GM23338 (cell line): ENCODE data around the gene MAPK4. TPM values are rescaled to one million over a fixed set of nuclear protein-coding genes. Genes with fewer than 3 reads are reported as not detected.

Experiments used
- ATAC-seq: fragments of 200-7000 bp; cut with Tn5 transposase; 3 replicates; pipeline ENCODE4 v1.9.1; 2020
- DNase-seq: peaks from one replicate; pipeline ENCODE4 v3.0.0-alpha.2; 2015; ENCODE audit warnings: low spot score
- H2AFZ ChIP-seq: fragments of 200-600 bp; sonication (generic); 2 replicates; pipeline ENCODE4 v1.8.0; 2016; ENCODE audit warnings: antibody characterized with exemption, mild to moderate bottlenecking, moderate library complexity
- H3F3A ChIP-seq: fragments of 200-600 bp; sonication (generic); replicated peaks from 2 replicates; pipeline ENCODE4 v1.8.0; 2017; ENCODE audit warnings: antibody characterized with exemption, mixed run types, low read depth
- H3K27ac ChIP-seq: fragments of 200-600 bp; sonication (generic); 2 replicates; pipeline ENCODE4 v1.6.1; 2016; ENCODE audit warnings: low read depth
- H3K27me3 ChIP-seq: fragments of 200-600 bp; sonication (generic); 2 replicates; pipeline ENCODE4 v1.8.0; 2016; ENCODE audit warnings: mild to moderate bottlenecking, mixed run types, moderate library complexity; ENCODE audit not compliant: insufficient read depth
- H3K36me3 ChIP-seq: fragments of 200-600 bp; sonication (generic); 2 replicates; pipeline ENCODE4 v1.8.0; 2016; ENCODE audit warnings: mild to moderate bottlenecking; ENCODE audit not compliant: insufficient read depth
- H3K4me1 ChIP-seq: fragments of 200-600 bp; sonication (generic); 2 replicates; pipeline ENCODE4 v1.8.0; 2016; ENCODE audit warnings: mild to moderate bottlenecking, moderate library complexity; ENCODE audit not compliant: insufficient read depth
- H3K4me2 ChIP-seq: fragments of 200-600 bp; sonication (generic); 2 replicates; pipeline ENCODE4 v1.7.1; 2017; ENCODE audit warnings: mixed run types
- H3K4me3 ChIP-seq: fragments of 200-600 bp; sonication (generic); 2 replicates; pipeline ENCODE4 v1.6.1; 2016; ENCODE audit warnings: mixed run types
- H3K79me2 ChIP-seq: fragments of 200-600 bp; sonication (generic); replicated peaks from 2 replicates; pipeline ENCODE4 v1.8.0; 2017; ENCODE audit warnings: mild to moderate bottlenecking; ENCODE audit not compliant: insufficient read depth
- H3K9me2 ChIP-seq: fragments of 200-600 bp; sonication (generic); 2 replicates; pipeline ENCODE4 v1.8.0; 2017; ENCODE audit not compliant: insufficient read depth
- H4K20me1 ChIP-seq: fragments of 200-600 bp; sonication (generic); replicated peaks from 2 replicates; pipeline ENCODE4 v1.8.0; 2017; ENCODE audit warnings: mild to moderate bottlenecking; ENCODE audit not compliant: insufficient read depth
- H3K27ac Mint-ChIP-seq: 2 replicates; pipeline ENCODE4 v1.8.0; 2020; ENCODE audit warnings: inconsistent platforms, mild to moderate bottlenecking, moderate library complexity, mixed read lengths
- H3K27me3 Mint-ChIP-seq: 3 replicates; pipeline ENCODE4 v1.8.0; 2022; ENCODE audit warnings: low read depth, mild to moderate bottlenecking, moderate library complexity, mixed read lengths, inconsistent platforms; ENCODE audit not compliant: insufficient read depth, poor library complexity
- H3K36me3 Mint-ChIP-seq: 3 replicates; pipeline ENCODE4 v1.8.0; 2021; ENCODE audit warnings: low read depth, mild to moderate bottlenecking, inconsistent platforms, moderate library complexity, mixed read lengths
- H3K4me1 Mint-ChIP-seq: 3 replicates; pipeline ENCODE4 v1.8.0; 2020; ENCODE audit warnings: mild to moderate bottlenecking, inconsistent platforms, mixed read lengths
- H3K4me3 Mint-ChIP-seq: 3 replicates; pipeline ENCODE4 v1.8.0; 2021; ENCODE audit warnings: moderate library complexity, mild to moderate bottlenecking, inconsistent platforms, mixed read lengths
- H3K9me3 Mint-ChIP-seq: 3 replicates; pipeline ENCODE4 v1.8.0; 2020; ENCODE audit warnings: moderate library complexity, mild to moderate bottlenecking, inconsistent platforms, mixed read lengths
- CREB1 ChIP-seq: fragments of 250-450 bp; sonication (Bioruptor Pico); IDR thresholded peaks from 2 replicates; pipeline ENCODE4 v1.5.0; 2020; ENCODE audit warnings: low read depth, mild to moderate bottlenecking, moderate library complexity
- ETS1 ChIP-seq: IDR thresholded peaks from 2 replicates; pipeline ENCODE4 v1.6.1; 2016; ENCODE audit warnings: antibody characterized with exemption
- EZH2 ChIP-seq: fragments of 200-600 bp; sonication (generic); IDR thresholded peaks from one replicate; pipeline ENCODE4 v1.8.0; 2017; ENCODE audit warnings: antibody characterized with exemption, mild to moderate bottlenecking, low read depth; ENCODE audit not compliant: unreplicated experiment
- EZH2phosphoT487 ChIP-seq: fragments of 200-600 bp; sonication (generic); IDR thresholded peaks from one replicate; pipeline ENCODE4 v1.8.1; 2018; ENCODE audit warnings: antibody characterized with exemption; ENCODE audit not compliant: unreplicated experiment
- JUNB ChIP-seq: IDR thresholded peaks from one replicate; pipeline ENCODE4 v1.6.1; 2016; ENCODE audit warnings: antibody characterized with exemption; ENCODE audit not compliant: unreplicated experiment
- NANOG ChIP-seq: IDR thresholded peaks from 2 replicates; pipeline ENCODE4 v1.6.1; 2016; ENCODE audit warnings: antibody characterized with exemption, borderline replicate concordance
- POLR2AphosphoS5 ChIP-seq: IDR thresholded peaks from 2 replicates; pipeline ENCODE4 v1.6.1; 2016; ENCODE audit warnings: antibody characterized with exemption, low read depth
- STAT1 ChIP-seq: IDR thresholded peaks from one replicate; pipeline ENCODE4 v1.6.1; 2016; ENCODE audit warnings: antibody characterized with exemption; ENCODE audit not compliant: unreplicated experiment
- ZNF114 ChIP-seq: fragments of 250-450 bp; sonication (Bioruptor Pico); IDR thresholded peaks from 2 replicates; pipeline ENCODE4 v1.5.0; 2020; ENCODE audit warnings: mild to moderate bottlenecking, moderate library complexity
- ZNF331 ChIP-seq: fragments of 250-450 bp; sonication (Bioruptor Pico); IDR thresholded peaks from 2 replicates; pipeline ENCODE4 v1.5.0; 2020; ENCODE audit warnings: low read depth, mild to moderate bottlenecking, moderate library complexity
- ZNF462 ChIP-seq: fragments of 250-450 bp; sonication (Bioruptor Pico); IDR thresholded peaks from 2 replicates; pipeline ENCODE4 v1.5.0; 2020; ENCODE audit warnings: mild to moderate bottlenecking, moderate library complexity
- polyA plus RNA-seq: library from polyadenylated mRNA; unstranded; fragments of >200 nt; fragmentation: Nextera tagmentation; extraction: Ambion mirVana; gene quantifications from 2 replicates; pipeline ENCODE4 v1.2.1, GENCODE V29; 2016
- total RNA-seq: library from RNA; depleted of rRNA; stranded (reverse); fragments of >200 nt; shearing (Covaris generic); gene quantifications from 2 replicates; pipeline ENCODE4 v1.2.3, GENCODE V29; 2014
- TF ChIP-seq, protein P1 (sequence below), 2 experiments: fragments of 200-600 bp in 1 of 2; sonication (generic) in 1 of 2; conservative IDR thresholded peaks; 2 replicates each; pipeline versions ENCODE4 v1.5.1 to v1.6.1; 2016 to 2017; ENCODE audit warnings: antibody characterized with exemption in 2 of 2, low read depth in 2 of 2, mild to moderate bottlenecking in 2 of 2, moderate library complexity in 1 of 2

The MAPK4 gene
- total and polyA plus RNA-seq, 2 experiments from 2014 or later = 1.3 to 4.4 TPM

DNA sequence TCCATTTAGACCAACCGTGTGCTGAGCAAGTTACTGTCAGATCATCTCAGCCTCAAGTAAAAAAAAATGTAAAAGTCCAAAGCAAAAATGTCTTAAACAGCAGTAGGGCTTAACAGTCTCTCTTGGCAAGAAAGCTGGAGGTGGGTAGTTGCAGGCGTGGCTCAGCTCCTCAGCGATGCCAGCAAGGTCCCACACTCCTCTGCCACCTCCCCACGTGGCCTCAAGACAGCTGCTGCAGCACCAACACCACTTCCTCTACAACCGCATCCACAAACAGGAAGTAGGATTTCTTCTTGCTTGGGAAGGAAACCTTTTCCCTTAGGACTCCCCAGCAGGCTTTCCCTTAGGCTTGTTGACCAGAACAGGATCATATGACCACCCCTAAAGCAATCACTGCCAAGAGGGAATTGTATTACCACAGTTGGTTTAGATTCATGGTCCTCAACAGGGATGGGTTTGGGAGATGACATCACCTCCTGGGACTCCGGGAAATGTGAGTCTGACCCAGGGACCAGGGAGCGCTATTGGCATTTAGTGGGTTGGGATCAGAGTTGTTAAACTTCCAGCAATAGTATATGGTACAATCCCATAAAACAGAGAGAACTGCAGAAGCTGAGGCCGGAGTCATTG is 97.1 kb downstream of the MAPK4 start:
- Histone ChIP-seq H3K79me2 (no peaks in the 10 kb centered on the region), H4K20me1 (no peaks in the 10 kb centered on the region; the same call in 1 of the 2 replicates), H3K4me2 (no peak overlapping the region), H3K9me2 (0 out of 2 replicates have a peak, but pooled peaks cover under 1% of the 10 kb centered on the region), H3K36me3 (no peaks in the 10 kb centered on the region), H3F3A (no peaks in the 10 kb centered on the region), H3K4me1 (peaks cover 4% of the 10 kb centered on the region; the same call in 1 of the 2 replicates), H3K27ac (no peak overlapping the region), H2AFZ (no peak overlapping the region), H3K4me3 (no peak overlapping the region), H3K27me3 (no peaks in the 10 kb centered on the region)
- DNase-seq (no peak), ATAC-seq (no peak)
- Mint-ChIP-seq H3K4me3 (no peak overlapping the region), H3K36me3 (peaks cover 1% of the 10 kb centered on the region; the same call in 2 of the 3 replicates), H3K9me3 (peaks cover 11% of the 10 kb centered on the region), H3K27me3 (peaks cover 3% of the 10 kb centered on the region), H3K4me1 (peaks cover 9% of the 10 kb centered on the region; the same call in 2 of the 3 replicates), H3K27ac (no peak overlapping the region)
- TF ChIP-seq JUNB = no peak

DNA sequence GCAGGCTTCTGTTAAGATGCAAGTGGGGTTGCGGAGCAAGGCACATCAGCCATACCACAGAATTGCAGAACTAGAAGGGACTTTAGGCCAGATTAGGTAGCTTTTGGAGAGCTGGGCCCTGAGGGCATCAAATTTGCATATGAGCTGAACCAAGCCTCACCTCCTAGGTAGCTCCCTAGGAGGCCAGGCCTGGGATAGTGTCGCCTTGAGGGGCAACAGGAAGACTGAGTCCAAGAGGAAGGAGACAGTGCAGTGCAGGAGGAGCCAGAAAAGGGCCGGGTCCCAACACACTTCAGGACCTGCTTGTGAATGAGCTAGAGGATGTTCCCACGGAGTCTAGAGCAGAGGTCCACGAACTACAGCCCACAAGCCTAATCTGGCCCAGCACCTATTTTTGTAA is 98.7 kb downstream of the MAPK4 start:
- Histone ChIP-seq H3K4me1 (peaks cover 4% of the 10 kb centered on the region; the same call in 1 of the 2 replicates), H3K79me2 (no peaks in the 10 kb centered on the region), H3K9me2 (no peaks in the 10 kb centered on the region), H3K27ac (no peak overlapping the region), H2AFZ (no peak overlapping the region), H4K20me1 (no peaks in the 10 kb centered on the region; the same call in 1 of the 2 replicates), H3K27me3 (no peaks in the 10 kb centered on the region), H3K4me3 (no peak overlapping the region), H3F3A (no peaks in the 10 kb centered on the region), H3K36me3 (no peaks in the 10 kb centered on the region), H3K4me2 (no peak overlapping the region)
- no peak overlapping the region for H3K4me3 Mint-ChIP-seq
- ATAC-seq (no peak), DNase-seq (no peak)
- H3K27ac Mint-ChIP-seq = no peak overlapping the region
- peaks cover 13% of the 10 kb centered on the region for H3K36me3 Mint-ChIP-seq
- peaks cover 25% of the 10 kb centered on the region for H3K9me3 Mint-ChIP-seq
- H3K4me1 Mint-ChIP-seq = peaks cover 9% of the 10 kb centered on the region; the same call in 2 of the 3 replicates
- peaks cover 4% of the 10 kb centered on the region for H3K27me3 Mint-ChIP-seq
- TF ChIP-seq ETS1 = no peak
- TF ChIP-seq ZNF114 = no peak
- TF ChIP-seq CREB1 (CRISPR knock-in tag) = no peak
- TF ChIP-seq EZH2phosphoT487 = no peak
- no peak for TF ChIP-seq STAT1
- no peak for TF ChIP-seq EZH2
- TF ChIP-seq, protein P1, sequence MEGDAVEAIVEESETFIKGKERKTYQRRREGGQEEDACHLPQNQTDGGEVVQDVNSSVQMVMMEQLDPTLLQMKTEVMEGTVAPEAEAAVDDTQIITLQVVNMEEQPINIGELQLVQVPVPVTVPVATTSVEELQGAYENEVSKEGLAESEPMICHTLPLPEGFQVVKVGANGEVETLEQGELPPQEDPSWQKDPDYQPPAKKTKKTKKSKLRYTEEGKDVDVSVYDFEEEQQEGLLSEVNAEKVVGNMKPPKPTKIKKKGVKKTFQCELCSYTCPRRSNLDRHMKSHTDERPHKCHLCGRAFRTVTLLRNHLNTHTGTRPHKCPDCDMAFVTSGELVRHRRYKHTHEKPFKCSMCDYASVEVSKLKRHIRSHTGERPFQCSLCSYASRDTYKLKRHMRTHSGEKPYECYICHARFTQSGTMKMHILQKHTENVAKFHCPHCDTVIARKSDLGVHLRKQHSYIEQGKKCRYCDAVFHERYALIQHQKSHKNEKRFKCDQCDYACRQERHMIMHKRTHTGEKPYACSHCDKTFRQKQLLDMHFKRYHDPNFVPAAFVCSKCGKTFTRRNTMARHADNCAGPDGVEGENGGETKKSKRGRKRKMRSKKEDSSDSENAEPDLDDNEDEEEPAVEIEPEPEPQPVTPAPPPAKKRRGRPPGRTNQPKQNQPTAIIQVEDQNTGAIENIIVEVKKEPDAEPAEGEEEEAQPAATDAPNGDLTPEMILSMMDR (conservative IDR thresholded peaks at IDR 0.05; ENCODE audit: low read depth in 2 of 2) = no peak
- no peak for TF ChIP-seq ZNF462 (CRISPR knock-in tag)
- TF ChIP-seq NANOG = no peak
- no peak for TF ChIP-seq JUNB
- TF ChIP-seq POLR2AphosphoS5 = no peak
- no peak for TF ChIP-seq ZNF331 (CRISPR knock-in tag)
